OCI-LY1 (cell line): ENCODE data around the gene ZMIZ1.

Experiments
- H2AFZ ChIP-seq: fragments of 200-600 bp; sonication (generic), shearing (Covaris generic); 2 replicates; pipeline ENCODE4 v1.6.0; 2014; ENCODE audit warnings: antibody characterized with exemption, mild to moderate bottlenecking, low read length
- H3F3A ChIP-seq: fragments of 200-600 bp; sonication (generic), shearing (Covaris generic); 2 replicates; pipeline ENCODE4 v1.6.0; 2014; ENCODE audit warnings: mild to moderate bottlenecking, antibody characterized with exemption, low read length, moderate library complexity; ENCODE audit not compliant: insufficient read depth
- H3K27ac ChIP-seq: fragments of 200-600 bp; sonication (generic); 2 replicates; pipeline ENCODE4 v1.5.1; 2014; ENCODE audit warnings: low read length, mixed run types, mild to moderate bottlenecking, low read depth; ENCODE audit not compliant: poor library complexity, severe bottlenecking
- H3K27me3 ChIP-seq: fragments of 200-600 bp; sonication (generic); 2 replicates; pipeline ENCODE4 v1.6.0; 2014; ENCODE audit warnings: antibody characterized with exemption, mild to moderate bottlenecking, low read length, moderate library complexity; ENCODE audit not compliant: insufficient read depth
- H3K36me3 ChIP-seq: fragments of 200-600 bp; sonication (generic); 2 replicates; pipeline ENCODE4 v1.6.1; 2014; ENCODE audit warnings: mild to moderate bottlenecking, antibody characterized with exemption, low read length, moderate library complexity, mixed read lengths; ENCODE audit not compliant: insufficient read depth
- H3K4me1 ChIP-seq: fragments of 200-600 bp; sonication (generic); 2 replicates; pipeline ENCODE4 v1.5.1; 2014; ENCODE audit warnings: mild to moderate bottlenecking, low read length, moderate library complexity; ENCODE audit not compliant: insufficient read depth, severe bottlenecking
- H3K4me2 ChIP-seq: fragments of 200-600 bp; sonication (generic), shearing (Covaris generic); 2 replicates; pipeline ENCODE4 v1.6.1; 2014; ENCODE audit warnings: low read length
- H3K4me3 ChIP-seq: fragments of 200-600 bp; sonication (generic); 2 replicates; pipeline ENCODE4 v1.5.1; 2014; ENCODE audit warnings: low read length, low read depth, mild to moderate bottlenecking, mixed read lengths; ENCODE audit not compliant: poor library complexity, severe bottlenecking
- H3K79me2 ChIP-seq: fragments of 200-600 bp; shearing (Covaris generic); 2 replicates; pipeline ENCODE4 v1.6.1; 2016; ENCODE audit warnings: mixed run types, low read length, mixed read lengths; ENCODE audit not compliant: insufficient read depth
- H3K9ac ChIP-seq: fragments of 200-600 bp; sonication (generic), shearing (Covaris generic); 2 replicates; pipeline ENCODE4 v1.6.1; 2014; ENCODE audit warnings: mild to moderate bottlenecking, low read length, mixed read lengths
- H3K9me2 ChIP-seq: fragments of 200-600 bp; sonication (generic), shearing (Covaris generic); 2 replicates; pipeline ENCODE4 v1.6.1; 2014; ENCODE audit warnings: low read depth, mild to moderate bottlenecking, low read length, mixed read lengths
- H3K9me3 ChIP-seq: fragments of 200-600 bp; shearing (Covaris generic); 2 replicates; pipeline ENCODE4 v1.6.1; 2014; ENCODE audit warnings: low read length, mixed read lengths
- H4K20me1 ChIP-seq: fragments of 200-600 bp; sonication (generic), shearing (Covaris generic); 2 replicates; pipeline ENCODE4 v1.6.0; 2016; ENCODE audit warnings: mild to moderate bottlenecking, low read length; ENCODE audit not compliant: insufficient read depth
- EZH2 ChIP-seq: fragments of 200-600 bp; sonication (generic), shearing (Covaris generic); IDR thresholded peaks from 2 replicates; pipeline ENCODE4 v1.8.0; 2017; ENCODE audit warnings: borderline replicate concordance, mixed run types, mild to moderate bottlenecking, antibody characterized with exemption, low read length, moderate library complexity, mixed read lengths
- TF ChIP-seq, protein P1 (sequence below): fragments of 200-600 bp; sonication (generic), shearing (Covaris generic); IDR thresholded peaks from 2 replicates; pipeline ENCODE4 v1.5.1; 2017; ENCODE audit warnings: mild to moderate bottlenecking, antibody characterized with exemption, low read length, moderate library complexity, mixed read lengths

ZMIZ1 gene

DNA sequence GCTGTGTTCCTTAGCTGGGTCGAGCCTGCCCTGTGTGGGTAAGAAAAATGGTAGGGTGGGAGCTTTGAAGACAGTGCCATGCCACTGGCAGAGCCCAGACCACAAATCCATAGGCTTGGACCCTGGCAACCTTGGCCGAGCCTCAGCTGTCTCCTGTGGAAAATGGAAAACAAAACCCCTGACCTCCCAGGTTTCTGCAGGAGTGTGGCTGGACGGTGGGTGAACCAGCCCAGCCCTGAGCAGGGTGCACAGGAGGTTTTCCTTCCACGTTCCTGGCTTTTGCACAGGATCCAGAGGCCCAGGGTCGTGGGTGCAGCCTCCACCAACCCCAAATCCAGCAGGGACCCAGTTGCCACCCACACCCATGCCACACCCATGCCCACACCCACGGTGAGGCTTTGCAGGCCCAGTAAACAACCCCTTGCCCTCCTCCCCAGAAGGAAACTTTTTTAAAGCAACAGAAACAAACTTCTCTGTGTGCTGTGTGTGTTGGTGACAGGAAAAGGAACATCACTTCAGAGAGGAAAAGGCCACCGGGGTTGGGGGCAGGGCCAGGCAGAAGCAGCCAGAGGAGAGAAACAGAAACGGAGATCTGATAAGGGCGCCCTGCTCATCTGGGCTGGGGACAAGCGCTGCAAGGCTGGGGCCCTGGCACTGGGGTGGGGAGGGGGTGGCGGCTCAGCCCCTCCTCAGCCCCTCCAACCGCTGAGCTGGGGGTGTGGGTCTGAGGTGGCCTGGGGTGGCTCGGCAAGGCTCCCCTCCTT, 20.7 kb upstream of the ZMIZ1 start:
- H3K4me1 ChIP-seq = no peaks in the 10 kb centered on the region
- H3K4me3 ChIP-seq = no peak overlapping the region
- no peaks in the 10 kb centered on the region for H3K79me2 ChIP-seq
- no peak overlapping the region for H3K4me2 ChIP-seq
- H3K9me2 ChIP-seq = no peaks in the 10 kb centered on the region
- H3K36me3 ChIP-seq = no peaks in the 10 kb centered on the region
- no peaks in the 10 kb centered on the region for H3K9me3 ChIP-seq
- no peaks in the 10 kb centered on the region for H3F3A ChIP-seq
- no peaks in the 10 kb centered on the region; the same call in 1 of the 2 replicates for H3K27me3 ChIP-seq
- H2AFZ ChIP-seq = no peak overlapping the region
- TF ChIP-seq, protein P1, sequence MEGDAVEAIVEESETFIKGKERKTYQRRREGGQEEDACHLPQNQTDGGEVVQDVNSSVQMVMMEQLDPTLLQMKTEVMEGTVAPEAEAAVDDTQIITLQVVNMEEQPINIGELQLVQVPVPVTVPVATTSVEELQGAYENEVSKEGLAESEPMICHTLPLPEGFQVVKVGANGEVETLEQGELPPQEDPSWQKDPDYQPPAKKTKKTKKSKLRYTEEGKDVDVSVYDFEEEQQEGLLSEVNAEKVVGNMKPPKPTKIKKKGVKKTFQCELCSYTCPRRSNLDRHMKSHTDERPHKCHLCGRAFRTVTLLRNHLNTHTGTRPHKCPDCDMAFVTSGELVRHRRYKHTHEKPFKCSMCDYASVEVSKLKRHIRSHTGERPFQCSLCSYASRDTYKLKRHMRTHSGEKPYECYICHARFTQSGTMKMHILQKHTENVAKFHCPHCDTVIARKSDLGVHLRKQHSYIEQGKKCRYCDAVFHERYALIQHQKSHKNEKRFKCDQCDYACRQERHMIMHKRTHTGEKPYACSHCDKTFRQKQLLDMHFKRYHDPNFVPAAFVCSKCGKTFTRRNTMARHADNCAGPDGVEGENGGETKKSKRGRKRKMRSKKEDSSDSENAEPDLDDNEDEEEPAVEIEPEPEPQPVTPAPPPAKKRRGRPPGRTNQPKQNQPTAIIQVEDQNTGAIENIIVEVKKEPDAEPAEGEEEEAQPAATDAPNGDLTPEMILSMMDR = no peak
- no peak for TF ChIP-seq EZH2
- no peaks in the 10 kb centered on the region for H4K20me1 ChIP-seq
- H3K9ac ChIP-seq = no peak overlapping the region
- H3K27ac ChIP-seq = no peak overlapping the region

DNA sequence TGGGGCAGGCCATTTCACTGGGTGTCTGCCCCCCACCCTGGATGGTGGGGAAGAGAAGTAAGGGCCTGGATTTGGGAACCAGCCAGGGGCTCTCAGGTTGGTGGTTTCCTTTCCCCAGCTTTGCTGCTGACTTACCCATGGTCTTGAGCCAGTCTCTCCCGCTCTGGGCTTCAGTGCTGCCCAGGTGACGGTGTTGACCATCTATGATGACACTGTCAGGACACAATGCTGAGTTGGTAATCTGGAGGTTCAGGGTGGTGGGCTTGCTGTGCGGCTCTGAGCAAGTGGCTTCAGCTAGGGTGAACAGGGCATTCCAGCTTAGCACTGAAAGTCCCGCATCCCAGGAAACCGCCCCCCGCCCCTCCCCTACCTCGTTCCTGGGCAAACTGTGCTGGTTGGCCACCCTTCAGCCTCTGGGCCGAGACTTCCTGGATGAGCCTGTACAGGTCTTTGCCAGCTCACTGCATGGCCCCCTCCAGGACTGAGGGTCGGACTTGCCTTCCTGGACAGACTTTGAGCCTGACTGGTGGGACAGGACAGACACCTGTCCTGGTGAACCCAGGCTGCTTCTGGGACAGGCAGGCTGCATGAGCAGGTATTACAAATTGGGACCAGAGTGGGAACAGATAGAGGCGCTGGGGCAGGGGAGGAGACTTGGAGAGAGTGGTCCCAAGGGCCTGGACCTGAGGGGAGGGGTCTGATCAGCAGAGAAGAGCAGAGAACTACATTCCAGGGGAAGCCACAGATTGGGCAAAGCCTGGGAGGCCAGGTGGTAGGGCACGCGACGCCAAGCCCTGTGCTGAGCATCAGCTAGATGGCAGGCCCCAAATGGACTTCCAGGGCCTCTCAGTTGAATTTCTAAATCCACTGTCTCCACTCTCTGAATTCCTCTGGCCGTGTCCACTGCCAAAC, 19.9 kb upstream of the ZMIZ1 start:
- Histone ChIP-seq H3K4me2 (no peak overlapping the region), H3K36me3 (no peaks in the 10 kb centered on the region), H3K9me3 (no peaks in the 10 kb centered on the region), H3F3A (no peaks in the 10 kb centered on the region), H3K27ac (no peak overlapping the region), H2AFZ (no peak overlapping the region), H3K9me2 (no peaks in the 10 kb centered on the region), H3K4me1 (no peaks in the 10 kb centered on the region), H3K4me3 (no peak overlapping the region), H3K79me2 (no peaks in the 10 kb centered on the region), H4K20me1 (no peaks in the 10 kb centered on the region), H3K27me3 (no peaks in the 10 kb centered on the region; the same call in 1 of the 2 replicates), H3K9ac (no peak overlapping the region)
- TF ChIP-seq EZH2 = no peak
- TF ChIP-seq, protein P1 = no peak

DNA sequence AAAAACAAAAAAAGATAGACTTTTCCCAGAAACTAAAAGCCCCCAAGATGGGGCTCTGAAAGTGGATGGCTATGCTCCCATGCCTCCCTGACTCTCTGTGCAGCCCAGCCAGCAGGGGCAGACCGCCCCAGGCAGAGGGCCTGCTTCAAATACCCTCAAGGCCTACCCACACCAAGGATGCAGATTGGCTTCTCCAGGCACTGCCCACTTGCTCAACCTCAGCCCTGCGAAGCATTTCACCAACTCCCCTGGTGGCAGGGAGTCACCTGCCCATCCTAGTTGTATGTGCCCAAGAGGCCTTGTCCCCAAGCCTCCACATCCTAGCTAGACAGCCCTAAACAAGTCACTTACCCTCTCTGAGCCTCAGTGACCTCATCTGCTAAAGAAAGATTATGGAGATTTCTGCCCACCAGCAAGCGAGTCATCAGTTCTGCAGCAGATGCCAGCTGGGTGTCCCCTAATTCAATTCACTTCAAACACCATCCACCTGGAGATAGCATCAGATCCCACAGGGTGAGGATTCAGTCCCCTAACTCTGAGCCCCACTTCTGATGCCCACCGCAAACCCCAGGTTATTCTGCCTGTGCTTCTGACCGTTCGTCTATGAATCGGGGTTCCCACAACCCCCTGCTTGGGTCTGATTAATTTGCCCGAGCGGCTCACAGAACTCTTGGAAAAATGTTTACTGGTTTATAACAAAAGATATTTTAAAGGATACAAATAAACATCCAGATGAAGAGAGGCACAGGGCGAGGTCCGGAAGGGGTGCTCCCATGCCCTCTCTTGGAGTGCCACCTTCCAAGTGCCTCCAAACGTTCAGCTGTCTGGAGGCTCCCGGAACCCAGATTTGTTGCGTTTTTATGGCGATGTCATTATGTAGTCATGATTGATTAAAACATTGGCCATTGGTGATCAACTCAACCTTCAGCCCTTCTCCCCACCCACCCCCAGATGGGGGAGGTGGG, 18.6 kb upstream of the ZMIZ1 start:
- no peaks in the 10 kb centered on the region for H3K9me3 ChIP-seq
- H3K9ac ChIP-seq = no peak overlapping the region
- H3K4me3 ChIP-seq = no peak overlapping the region
- no peaks in the 10 kb centered on the region for H3K4me1 ChIP-seq
- TF ChIP-seq, protein P1 = no peak
- no peak for TF ChIP-seq EZH2
- no peaks in the 10 kb centered on the region for H3K9me2 ChIP-seq
- no peaks in the 10 kb centered on the region for H3K79me2 ChIP-seq
- H3K36me3 ChIP-seq = no peaks in the 10 kb centered on the region
- no peaks in the 10 kb centered on the region; the same call in 1 of the 2 replicates for H3K27me3 ChIP-seq
- no peak overlapping the region for H3K4me2 ChIP-seq
- no peaks in the 10 kb centered on the region for H3F3A ChIP-seq
- H2AFZ ChIP-seq = no peak overlapping the region
- H3K27ac ChIP-seq = no peak overlapping the region
- no peaks in the 10 kb centered on the region for H4K20me1 ChIP-seq
